Measurements from ENCODE around the gene PRDM11.

DNA sequence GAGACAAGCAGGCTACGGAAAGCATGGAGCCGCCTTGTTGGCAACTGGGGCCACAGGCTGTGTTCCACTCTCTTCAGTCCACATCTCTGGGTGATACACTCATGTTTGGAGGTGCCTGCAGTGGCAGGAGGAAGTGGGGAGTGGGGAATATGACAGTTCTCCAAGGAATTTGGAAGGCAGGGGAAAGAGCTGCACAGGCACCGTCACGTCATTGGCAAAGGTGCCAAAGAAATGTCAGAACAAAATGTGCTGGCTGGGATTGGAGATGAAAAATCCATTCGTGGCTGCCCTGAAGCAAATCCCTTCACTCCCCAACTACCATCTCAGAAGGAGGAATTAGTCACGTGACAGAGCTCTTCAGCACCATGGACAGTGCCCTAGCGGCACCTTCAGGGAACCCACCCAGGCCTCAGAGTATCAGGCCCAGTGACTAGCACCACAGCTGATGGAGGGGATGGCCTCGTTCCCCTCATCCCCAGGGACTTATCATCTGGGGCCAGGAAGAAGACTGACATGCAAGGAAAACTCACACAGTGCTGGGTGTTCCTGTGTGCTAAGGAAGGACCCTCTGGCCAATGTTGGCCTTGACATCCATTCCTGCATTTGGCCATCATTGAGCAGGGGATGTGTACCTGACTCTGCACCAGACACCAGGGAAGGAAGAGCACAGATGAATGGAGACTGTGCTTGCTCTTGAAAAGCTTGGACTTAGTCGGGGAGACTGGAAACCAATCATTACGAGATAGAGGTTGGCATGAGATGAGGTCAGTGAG, 48.5 kb upstream of the PRDM11 start:
- no peak for TF ChIP-seq CTCF (IDR thresholded peaks at IDR 0.05 in 4 of 5, conservative IDR thresholded peaks at IDR 0.05 in 1 of 5)
- TF ChIP-seq POLR2A (IDR thresholded peaks at IDR 0.05) = no peak

Measured in gastrocnemius medialis (tissue), 4 donors.